GM18502 (cell line): ENCODE data around the gene SLC52A3.
"Not testable (repeated sequence)": the region's sequence is repeated elsewhere in the genome, so short reads cannot be mapped to it uniquely, and the experiment has no call there.

Source experiments
- ATAC-seq: cut with Tn5 transposase; IDR thresholded peaks from one replicate; pipeline ENCODE4 v1.9.1; 2021; ENCODE audit warnings: mild to moderate bottlenecking; ENCODE audit not compliant: unreplicated experiment, poor library complexity

The SLC52A3 gene

GRCh38 chr20:768426-768978 lies at the start of gene SLC52A3:
TSS of gene SLC52A3 (minus strand) at chr20:768500. CDS start at chr20:765774, 2,726 bp downstream.
- ATAC-seq: no peak

GRCh38 chr20:815914-816606 lies 47.8 kb upstream of the SLC52A3 start:
- ATAC-seq: no peak

DNA sequence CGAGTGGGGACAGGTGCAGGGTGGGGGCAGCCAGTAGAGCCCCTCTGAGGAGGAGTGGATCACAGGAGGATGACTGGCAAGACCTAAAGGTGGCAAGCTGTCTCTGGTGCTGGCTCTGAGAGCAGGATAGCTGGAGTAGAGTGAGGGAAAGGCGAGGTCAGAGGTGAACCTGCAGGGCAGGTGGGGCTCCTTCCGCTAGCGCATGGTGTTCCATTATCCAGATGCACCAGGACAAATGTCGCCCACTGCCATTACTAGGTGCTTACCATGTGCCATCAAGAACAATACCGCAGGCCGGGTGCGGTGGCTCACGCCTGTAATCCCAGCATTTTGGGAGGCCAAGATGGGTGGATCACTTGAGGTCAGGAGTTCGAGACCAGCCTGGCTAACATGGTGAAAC lies 46.9 kb upstream of the SLC52A3 start:
- no peak for ATAC-seq

GRCh38 chr20:813390-813789 lies 45.1 kb upstream of the SLC52A3 start:
- no peak for ATAC-seq

DNA sequence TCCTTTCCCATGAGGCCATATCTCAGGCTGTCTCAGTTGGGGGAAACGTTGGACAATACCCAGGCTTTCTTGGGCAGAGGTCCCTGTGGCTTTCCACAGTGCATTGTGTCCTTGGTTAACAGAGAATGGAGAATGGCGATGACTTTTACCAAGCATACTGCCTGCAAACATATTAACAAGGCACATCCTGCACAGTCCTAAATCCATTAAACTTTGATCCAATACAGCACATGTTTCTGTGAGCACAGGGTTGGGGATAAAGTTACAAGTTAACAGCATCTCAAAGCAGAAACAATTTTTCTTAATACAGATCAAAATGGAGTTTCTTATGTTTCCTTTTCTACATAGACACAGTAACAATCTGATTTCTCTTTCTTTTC lies 44.1 kb upstream of the SLC52A3 start:
- ATAC-seq: not testable (repeated sequence)

GRCh38 chr20:811776-812434 lies 43.6 kb upstream of the SLC52A3 start:
- not testable (repeated sequence) for ATAC-seq

DNA sequence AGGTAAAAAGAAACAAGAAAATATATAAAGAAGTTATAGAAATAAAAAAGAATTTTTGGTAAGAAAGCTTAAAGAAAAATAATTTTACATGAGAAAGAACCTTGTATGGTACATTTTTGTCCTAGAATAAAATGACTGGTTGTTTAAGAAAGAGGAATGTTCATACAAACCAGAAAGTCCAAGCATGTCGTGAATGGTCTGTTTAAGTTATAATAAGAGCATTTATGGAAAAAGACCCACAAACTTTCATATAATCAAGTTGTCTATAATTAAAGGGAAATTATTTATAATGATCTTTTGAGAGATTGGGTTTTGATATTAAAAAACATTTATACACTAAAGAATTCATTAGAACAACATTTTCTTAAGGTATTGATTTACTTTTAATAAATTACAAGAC lies 37.4 kb upstream of the SLC52A3 start:
- no peak for ATAC-seq

DNA sequence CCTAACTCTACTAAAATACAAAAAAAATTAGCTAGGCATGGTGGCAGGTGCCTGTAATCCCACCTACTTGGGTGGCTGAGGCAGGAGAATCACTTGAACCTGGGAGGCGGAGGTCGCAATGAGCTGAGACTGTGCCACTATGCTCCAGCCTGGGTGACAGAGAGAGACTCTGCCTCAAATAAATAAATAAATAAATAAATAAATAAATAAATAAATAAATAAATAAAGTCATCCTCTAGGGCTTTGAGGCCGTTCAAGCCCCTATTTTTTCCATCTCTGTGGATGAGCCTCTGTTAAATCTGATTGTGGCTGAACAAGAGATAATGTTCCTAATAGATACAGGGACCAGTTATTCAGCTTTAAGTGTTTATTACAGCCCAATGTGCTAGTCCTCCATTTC lies 33.4 kb upstream of the SLC52A3 start:
- no peak for ATAC-seq

- ATAC-seq: not testable (repeated sequence)
Measured at GRCh38 chr20:800026-800425, 31.7 kb upstream of the SLC52A3 start.

- ATAC-seq: not testable (repeated sequence)
Measured at GRCh38 chr20:798746-799145, 30.4 kb upstream of the SLC52A3 start.

- ATAC-seq: no peak
Measured at GRCh38 chr20:796921-797320, 28.6 kb upstream of the SLC52A3 start.

GRCh38 chr20:792248-792647 lies 23.9 kb upstream of the SLC52A3 start:
- ATAC-seq: no peak

- ATAC-seq: no peak
Measured at GRCh38 chr20:791056-791455, 22.8 kb upstream of the SLC52A3 start.

DNA sequence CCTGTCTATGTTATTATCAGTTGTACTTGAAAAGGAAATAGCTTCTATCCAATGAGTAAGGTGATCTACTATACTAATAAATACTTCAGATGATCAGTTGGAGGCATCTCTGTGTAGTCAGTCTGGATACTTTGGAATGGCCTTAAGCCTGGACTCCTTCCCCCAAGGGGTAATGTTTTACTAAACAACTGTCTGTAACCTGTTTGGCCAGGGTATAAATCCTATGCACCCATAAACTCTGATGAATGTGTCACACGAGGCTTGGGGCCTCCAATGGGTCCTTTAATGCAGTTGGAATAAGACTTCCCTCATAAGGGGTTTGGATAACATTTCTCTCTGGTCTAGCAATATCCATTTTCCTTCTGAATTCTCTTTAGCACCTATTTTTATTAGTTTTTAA lies 19.5 kb upstream of the SLC52A3 start:
- ATAC-seq: no peak

- no peak for ATAC-seq
Measured at GRCh38 chr20:779771-780170, 11.5 kb upstream of the SLC52A3 start.

DNA sequence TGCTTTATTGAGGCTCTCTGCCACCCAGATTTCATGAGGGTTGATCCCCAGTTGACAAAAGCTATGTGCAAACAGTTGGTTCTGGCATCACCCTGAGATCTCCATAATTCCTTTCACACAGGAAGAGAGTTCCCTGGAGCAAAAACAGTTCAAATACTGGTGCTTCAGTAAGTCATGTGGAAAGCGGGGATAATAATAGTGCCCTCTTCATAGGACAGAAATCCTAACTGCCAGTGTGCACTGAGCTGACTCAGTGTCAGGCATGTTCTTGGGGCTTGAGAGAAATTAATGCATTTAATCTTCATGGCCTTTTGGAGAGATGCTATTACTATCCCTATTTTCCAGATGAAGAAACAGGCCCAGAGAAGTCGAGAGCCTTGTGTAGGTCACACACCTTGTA lies 7.9 kb upstream of the SLC52A3 start:
- ATAC-seq: no peak

- no peak for ATAC-seq
Measured at GRCh38 chr20:775679-776135, 7.4 kb upstream of the SLC52A3 start.

DNA sequence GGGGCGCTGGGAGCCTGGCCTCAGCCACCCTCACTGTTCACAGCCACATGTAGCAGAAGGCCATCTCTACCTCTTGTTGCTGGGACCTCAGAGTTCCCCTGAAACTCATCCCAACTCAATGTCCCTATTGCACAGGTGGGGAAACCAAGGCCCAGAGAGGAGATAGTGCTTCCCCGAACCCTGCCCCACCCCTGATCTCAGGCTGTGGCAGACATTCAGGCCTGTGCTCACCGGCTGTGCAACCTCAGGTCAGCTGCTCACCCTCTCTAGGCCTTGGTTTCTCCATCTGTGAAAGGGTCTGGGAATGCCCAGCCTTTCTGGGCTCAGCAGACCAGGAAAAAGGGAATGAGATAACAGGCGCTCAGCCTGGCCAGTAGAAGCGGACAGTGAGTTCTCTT lies 6.4 kb upstream of the SLC52A3 start:
- no peak for ATAC-seq

DNA sequence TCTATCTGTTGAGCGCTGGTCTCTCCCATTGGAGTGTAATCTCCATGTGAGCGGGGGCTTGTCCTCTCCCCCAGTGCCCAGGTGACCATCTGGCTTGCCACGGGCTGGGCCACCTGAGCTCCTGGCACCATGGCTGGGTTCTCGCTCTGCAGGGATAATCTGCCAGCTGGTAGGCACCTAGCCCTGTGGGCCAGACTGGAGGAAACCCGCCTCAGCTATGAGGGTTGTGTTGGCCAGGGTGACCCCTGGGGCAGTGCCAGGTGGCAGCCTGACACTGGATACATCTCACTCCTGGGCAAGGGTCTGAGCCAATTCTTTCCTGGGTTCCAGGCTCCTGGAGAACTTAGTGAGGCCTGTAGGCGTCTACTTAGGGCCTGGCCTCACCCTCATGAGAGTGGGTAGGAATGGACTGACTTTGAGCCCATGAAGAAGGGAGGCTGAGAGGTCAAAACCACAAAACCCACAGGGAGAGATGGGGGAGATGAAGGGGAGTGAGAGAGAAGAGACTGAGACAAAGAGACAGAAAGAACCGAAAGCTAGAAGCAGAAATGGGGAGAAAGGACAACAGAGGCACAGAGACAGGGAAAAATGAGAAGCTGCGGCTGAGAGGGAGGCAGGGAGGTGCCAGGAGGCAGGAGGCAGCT lies 5.8 kb upstream of the SLC52A3 start:
- ATAC-seq: no peak

- ATAC-seq: no peak
Measured at GRCh38 chr20:772806-773205, 4.5 kb upstream of the SLC52A3 start.

DNA sequence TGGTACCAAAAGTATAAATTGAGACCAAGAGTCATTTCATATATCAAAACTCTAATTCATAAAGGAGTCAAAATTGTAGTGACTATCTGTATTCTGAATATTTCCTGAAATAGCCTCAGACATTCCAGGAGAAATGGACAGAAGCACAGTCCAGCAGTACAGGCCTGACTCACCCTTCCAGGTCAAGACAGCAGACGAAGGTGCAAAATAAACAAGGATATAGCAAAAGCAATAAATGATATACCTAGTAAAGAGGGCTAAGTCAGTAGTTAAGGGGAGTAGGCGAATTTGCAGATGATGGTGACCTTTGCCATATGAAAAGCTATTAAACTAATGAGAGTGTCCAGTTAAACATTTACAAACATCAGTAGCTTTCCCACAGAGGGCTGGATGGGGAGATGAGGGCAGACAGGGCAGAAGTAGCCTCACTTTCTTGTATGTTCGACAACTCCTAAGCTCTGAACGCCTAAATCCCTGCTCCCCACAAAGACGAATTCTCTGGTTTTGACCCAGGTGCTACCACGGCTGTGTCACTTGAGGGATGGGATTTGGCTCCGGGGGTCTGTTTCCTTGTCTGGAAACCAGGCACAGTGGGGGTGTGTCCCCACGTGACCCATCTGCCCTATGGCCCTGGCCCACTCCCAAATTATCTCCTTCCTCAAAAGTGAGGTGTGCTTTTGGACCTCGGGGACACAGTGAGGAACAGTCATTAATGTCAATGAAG lies 3.6 kb upstream of the SLC52A3 start:
- no peak for ATAC-seq
